GM18867 (cell line): Measurements from ENCODE around the gene PAGE4.
A peak's percentile ranks its signal among the peaks of the same experiment; 100 is the strongest.

Source experiments
- ATAC-seq: cut with Tn5 transposase; IDR thresholded peaks from one replicate; pipeline ENCODE4 v1.9.1; 2021; ENCODE audit warnings: mild to moderate bottlenecking, moderate library complexity; ENCODE audit not compliant: unreplicated experiment

The PAGE4 gene

GRCh38 chrX:49829016-49829415, at the start of gene PAGE4:
Gene PAGE4, plus strand, starts transcription at chrX:49829303. Its CDS starts 1,126 bp downstream, at chrX:49830429.
- no peak for ATAC-seq

- no peak for ATAC-seq
Measured at GRCh38 chrX:49784747-49785280, 44.3 kb upstream of the PAGE4 start.

- no peak for ATAC-seq
Measured at GRCh38 chrX:49792376-49792775, 36.7 kb upstream of the PAGE4 start.

GRCh38 chrX:49793686-49794085, 35.4 kb upstream of the PAGE4 start:
- no peak for ATAC-seq

GRCh38 chrX:49799828-49800227, 29.3 kb upstream of the PAGE4 start:
- no peak for ATAC-seq

- no peak for ATAC-seq
Measured at GRCh38 chrX:49809891-49810632, 19.0 kb upstream of the PAGE4 start.

- no peak for ATAC-seq
Measured at GRCh38 chrX:49812177-49812576, 16.9 kb upstream of the PAGE4 start.

- ATAC-seq = no peak
Measured at GRCh38 chrX:49816435-49816834, 12.7 kb upstream of the PAGE4 start.

- peak; percentile 63 for ATAC-seq
Measured at GRCh38 chrX:49838374-49838773, 9.3 kb downstream of the PAGE4 start.

- peak; percentile 52 for ATAC-seq
Measured at GRCh38 chrX:49840679-49841078, 11.6 kb downstream of the PAGE4 start.

- no peak for ATAC-seq
Measured at GRCh38 chrX:49842621-49843020, 13.5 kb downstream of the PAGE4 start.

GRCh38 chrX:49844611-49845010, 15.5 kb downstream of the PAGE4 start:
- no peak for ATAC-seq

- ATAC-seq = peak; percentile 71
Measured at GRCh38 chrX:49845701-49846403, 16.7 kb downstream of the PAGE4 start.

- ATAC-seq = no peak
Measured at GRCh38 chrX:49846522-49846921, 17.4 kb downstream of the PAGE4 start.

- no peak for ATAC-seq
Measured at GRCh38 chrX:49848275-49848674, 19.2 kb downstream of the PAGE4 start.

GRCh38 chrX:49850028-49850427, 20.9 kb downstream of the PAGE4 start:
- peak; percentile 48 for ATAC-seq

GRCh38 chrX:49853661-49854060, 24.6 kb downstream of the PAGE4 start:
- ATAC-seq = no peak

GRCh38 chrX:49856819-49857218, 27.7 kb downstream of the PAGE4 start:
- ATAC-seq = no peak

- no peak for ATAC-seq
Measured at GRCh38 chrX:49858341-49858740, 29.2 kb downstream of the PAGE4 start.

GRCh38 chrX:49859491-49859890, 30.4 kb downstream of the PAGE4 start:
- no peak for ATAC-seq

GRCh38 chrX:49860867-49861535, 31.9 kb downstream of the PAGE4 start:
- ATAC-seq = no peak

GRCh38 chrX:49862093-49862492, 33.0 kb downstream of the PAGE4 start:
- no peak for ATAC-seq
